ENCODE measurements around the gene PIWIL4.
"Not testable (repeated sequence)": the region's sequence is repeated elsewhere in the genome, so short reads cannot be mapped to it uniquely, and the experiment has no call there.

The PIWIL4 gene

DNA sequence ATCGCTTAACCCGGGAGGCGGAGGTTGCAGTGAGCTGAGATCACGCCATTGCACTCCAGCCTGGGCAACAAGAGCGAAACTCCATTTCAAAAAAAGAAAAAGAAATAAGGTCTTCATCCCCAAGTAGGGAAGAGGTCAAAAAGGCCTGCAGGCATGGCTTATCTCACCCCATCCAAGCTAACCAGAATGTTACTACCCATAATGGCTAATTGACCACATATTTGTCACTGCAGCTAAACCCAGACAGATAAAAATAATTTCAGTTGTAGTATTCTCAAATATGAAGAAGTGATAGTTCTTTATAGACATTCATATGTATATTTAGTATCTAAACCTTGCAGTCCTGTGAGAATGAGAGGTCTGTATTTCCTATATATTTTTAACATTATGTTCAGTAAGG, 17.8 kb downstream of the PIWIL4 start:
- DNase-seq (ENCODE audit: low read depth, low spot score): no peak

DNA sequence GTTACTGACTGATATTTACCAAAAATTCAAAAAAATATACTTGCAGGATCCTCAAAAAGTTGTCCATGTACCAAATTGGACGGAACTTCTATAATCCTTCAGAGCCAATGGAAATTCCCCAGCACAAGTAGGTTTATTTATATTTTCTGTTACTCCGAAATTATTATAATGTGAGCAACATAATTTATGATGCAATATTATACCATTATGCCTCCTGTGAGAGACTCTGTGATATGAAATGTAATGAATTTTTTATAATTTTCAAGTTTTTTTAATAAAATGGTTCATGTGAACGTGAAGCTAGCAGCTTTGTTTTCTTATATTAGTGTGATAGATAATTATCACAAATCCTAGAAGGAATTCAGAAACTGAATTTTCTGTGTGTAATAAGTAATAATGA, 18.2 kb downstream of the PIWIL4 start:
- no peak for DNase-seq (ENCODE audit: low read depth, low spot score)

GRCh38 chr11:94586546-94586945, 19.4 kb downstream of the PIWIL4 start:
- no peak for DNase-seq (ENCODE audit: low read depth, low spot score)

GRCh38 chr11:94586978-94587377, 19.8 kb downstream of the PIWIL4 start:
- DNase-seq (ENCODE audit: low read depth, low spot score): no peak

GRCh38 chr11:94588366-94588942, 21.3 kb downstream of the PIWIL4 start:
- no peak for DNase-seq (ENCODE audit: low read depth, low spot score)

DNA sequence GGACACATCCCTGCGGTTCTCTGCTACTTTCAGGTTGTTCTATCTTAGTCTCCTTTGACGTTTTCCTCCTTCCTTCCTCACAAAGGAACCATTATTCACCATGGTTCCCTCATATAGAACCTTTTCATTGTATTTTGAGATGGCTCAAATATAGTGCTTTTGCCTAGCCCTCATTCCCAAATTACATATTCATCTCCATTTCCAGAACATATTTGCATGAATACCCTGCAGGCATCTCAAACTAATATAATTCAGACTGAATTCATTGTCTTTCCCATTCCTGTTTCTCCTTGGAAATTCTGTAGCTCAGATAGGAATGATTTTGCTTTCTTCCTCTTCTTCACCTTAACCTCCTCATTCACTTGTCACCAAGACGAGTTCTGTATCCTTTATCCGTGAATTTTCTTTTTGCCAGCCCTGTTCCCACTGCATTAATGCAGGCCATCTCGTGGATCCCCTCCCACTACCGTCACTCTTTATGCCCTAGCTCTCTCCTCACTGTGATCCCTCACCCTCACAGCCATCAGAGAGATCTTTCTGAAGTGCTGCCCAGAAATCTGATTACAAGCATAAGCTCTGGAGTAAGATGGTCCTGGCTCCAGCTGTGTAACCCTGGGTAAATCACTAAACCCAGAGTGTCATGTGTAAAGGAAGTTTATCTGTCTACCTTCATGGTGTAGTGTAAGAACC, 23.3 kb downstream of the PIWIL4 start:
- DNase-seq (ENCODE audit: low read depth, low spot score): no peak

GRCh38 chr11:94593030-94593429, 25.9 kb downstream of the PIWIL4 start:
- DNase-seq (ENCODE audit: low read depth, low spot score): no peak

- DNase-seq (ENCODE audit: low read depth, low spot score): no peak
Measured at GRCh38 chr11:94595076-94595475, 27.9 kb downstream of the PIWIL4 start.

- no peak for DNase-seq (ENCODE audit: low read depth, low spot score)
Measured at GRCh38 chr11:94597896-94598295, 30.7 kb downstream of the PIWIL4 start.

DNA sequence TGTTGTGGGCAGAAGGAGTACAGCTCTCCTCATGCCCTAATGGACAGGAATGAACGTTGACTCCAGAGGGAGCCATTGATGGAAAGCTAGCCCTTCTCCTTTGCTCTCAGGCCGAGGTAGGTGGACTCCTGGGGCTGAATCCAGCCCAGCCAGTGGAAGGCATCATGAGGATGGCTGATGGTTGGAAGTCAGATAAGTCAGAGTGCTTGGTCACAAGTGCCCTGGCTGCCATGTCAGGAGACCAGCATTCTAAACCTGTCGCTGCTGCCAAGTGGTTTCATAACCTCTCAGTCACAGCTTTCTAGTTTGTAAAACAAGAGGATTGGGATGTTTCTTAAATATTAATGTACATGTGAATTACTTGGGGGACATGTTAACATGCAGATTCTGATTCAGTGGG, 32.3 kb downstream of the PIWIL4 start:
- no peak for DNase-seq (ENCODE audit: low read depth, low spot score)

- peak; percentile 87 for DNase-seq (ENCODE audit: low read depth, low spot score)
Measured at GRCh38 chr11:94602430-94603372, 35.5 kb downstream of the PIWIL4 start.

- DNase-seq (ENCODE audit: low read depth, low spot score): no peak
Measured at GRCh38 chr11:94603587-94603986, 36.4 kb downstream of the PIWIL4 start.

- DNase-seq (ENCODE audit: low read depth, low spot score): peak; percentile 14
Measured at GRCh38 chr11:94604482-94604881, 37.3 kb downstream of the PIWIL4 start.

- no peak for DNase-seq (ENCODE audit: low read depth, low spot score)
Measured at GRCh38 chr11:94613120-94613519, 46.0 kb downstream of the PIWIL4 start.

- peak; percentile 90 for DNase-seq (ENCODE audit: low read depth, low spot score)
Measured at GRCh38 chr11:94623120-94623735, 56.1 kb downstream of the PIWIL4 start.

- not testable (repeated sequence) for DNase-seq (ENCODE audit: low read depth, low spot score)
Measured at GRCh38 chr11:94625422-94625821, 58.3 kb downstream of the PIWIL4 start.

DNA sequence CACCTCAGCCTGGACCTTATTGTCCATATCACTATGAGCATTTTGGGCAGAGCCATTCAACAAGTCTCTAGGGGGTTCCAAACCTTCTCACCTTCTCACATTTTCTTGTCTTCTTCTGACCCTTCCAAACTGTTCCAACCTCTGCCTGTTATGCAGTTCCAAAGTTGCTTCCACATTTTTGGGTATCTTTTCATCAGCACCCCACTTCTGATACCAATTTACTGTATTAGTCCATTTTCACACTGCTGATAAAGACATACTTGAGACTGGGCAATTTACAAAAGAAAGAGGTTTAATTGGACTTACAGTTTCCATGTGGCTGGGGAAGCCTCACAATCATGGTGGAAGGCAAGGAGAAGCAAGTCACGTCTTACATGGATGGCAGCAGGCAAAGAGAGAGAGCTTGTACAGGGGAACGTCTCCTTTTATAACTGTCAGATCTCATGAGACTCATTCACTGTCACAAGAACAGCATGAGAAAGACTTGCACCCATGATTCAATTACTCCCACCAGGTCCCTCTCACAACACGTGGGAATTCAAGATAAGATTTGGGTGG, 59.9 kb downstream of the PIWIL4 start:
- not testable (repeated sequence) for DNase-seq (ENCODE audit: low read depth, low spot score)

- no peak for DNase-seq (ENCODE audit: low read depth, low spot score)
Measured at GRCh38 chr11:94629741-94630140, 62.6 kb downstream of the PIWIL4 start.

GRCh38 chr11:94630221-94630620, 63.1 kb downstream of the PIWIL4 start:
- no peak for DNase-seq (ENCODE audit: low read depth, low spot score)

DNA sequence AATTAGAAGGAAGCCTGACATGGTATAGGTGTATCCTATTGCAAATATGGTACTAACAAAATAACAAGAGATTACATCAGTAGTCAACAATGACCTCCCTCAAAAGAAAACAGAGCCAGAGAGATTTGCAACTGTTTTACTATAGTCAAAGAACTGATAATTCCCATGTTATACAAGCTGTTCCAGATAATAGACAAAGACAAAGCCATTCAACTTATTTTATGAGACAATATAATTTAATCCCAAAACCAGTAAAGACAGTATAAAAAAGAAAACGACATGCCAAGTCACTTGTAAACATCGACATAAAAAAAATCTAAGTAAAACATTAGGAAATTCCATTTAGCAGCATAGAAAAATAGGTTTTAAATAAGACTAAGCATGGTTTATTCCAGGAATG, 65.2 kb downstream of the PIWIL4 start:
- no peak for DNase-seq (ENCODE audit: low read depth, low spot score)

DNA sequence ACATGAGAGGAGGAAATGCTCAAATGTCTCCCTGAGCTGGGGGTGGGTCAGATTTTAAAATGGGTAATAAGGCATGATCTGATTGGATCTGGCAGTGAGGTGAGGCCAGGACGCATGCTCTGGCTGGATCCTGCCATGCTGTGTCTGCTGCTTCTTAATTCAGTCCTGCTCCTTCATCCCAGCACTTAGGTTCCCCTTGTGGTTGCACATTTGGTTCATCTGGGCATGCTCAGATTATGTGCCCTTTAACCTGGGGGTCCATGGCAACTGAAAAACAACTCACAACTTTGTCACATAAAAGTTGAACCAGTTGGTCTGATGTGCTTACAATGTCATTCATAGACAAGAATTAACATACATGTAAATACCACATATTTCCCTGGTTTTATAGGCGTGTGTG, 67.9 kb downstream of the PIWIL4 start:
- no peak for DNase-seq (ENCODE audit: low read depth, low spot score)
